K562 (cell line): ENCODE data around the gene PTK7. TPM values are rescaled to one million over a fixed set of nuclear protein-coding genes. Genes with fewer than 3 reads are reported as not detected.

ENCODE experiments used
- ATAC-seq: fragments of 200-7000 bp; cut with Tn5 transposase; 3 replicates; pipeline ENCODE4 v1.9.1; 2020; ENCODE audit warnings: moderate library complexity
- BruUV-seq: library from RNA; stranded (reverse); fragments of 400-500 nt; replicated peaks from 2 replicates; lab custom pipeline; 2021; lab: Mats Ljungman, UMichigan
- CTCF ChIA-PET: fragments of 300-600 bp; formaldehyde crosslinking; extraction: SDS; loops from one replicate; lab custom pipeline; 2021; ENCODE audit warnings: low intra/inter-chr PET ratio; lab: Yijun Ruan, JAX
- POLR2A ChIA-PET: fragments of 300-600, 350-650 bp; sonication (Branson Sonifier 250); formaldehyde crosslinking; extraction: SDS; loops from one replicate; lab custom pipeline; 2021; ENCODE audit warnings: antibody characterized with exemption, inconsistent platforms; lab: Yijun Ruan, JAX
- DNase-seq, 4 experiments: peaks; one replicate each; pipeline versions ENCODE4 v3.0.0 to v3.0.0-alpha.2; 2011 to 2018; ENCODE audit warnings: low spot score in 3 of 4, mixed read lengths in 3 of 4; ENCODE audit errors: extremely low read depth in 1 of 4
- FAIRE-seq: peaks from 2 replicates; lab custom pipeline; 2011; peaks lifted over from hg19 to GRCh38; lab: Jason Lieb, UNC
- H2AFZ ChIP-seq: 2 replicates; pipeline ENCODE4 v1.6.0; 2011; ENCODE audit warnings: low read depth, low read length, control low read depth, inconsistent platforms
- H3K27ac ChIP-seq: fragments of 200-600 bp; 3 replicates; pipeline ENCODE4 v1.8.0; 2011; ENCODE audit warnings: low read depth, mild to moderate bottlenecking, control low read depth, inconsistent platforms, low read length, moderate library complexity, mixed read lengths; ENCODE audit errors: extremely low read depth
- H3K27me3 ChIP-seq, 2 experiments: fragments of 300-600 bp in 1 of 2; 2 replicates in 1 of 2; 3 replicates in 1 of 2; pipeline versions ENCODE4 v1.6.0 to v1.8.0; 2011; ENCODE audit warnings: inconsistent platforms in 2 of 2, low read length in 2 of 2, mild to moderate bottlenecking in 1 of 2, mixed read lengths in 1 of 2, moderate library complexity in 1 of 2; ENCODE audit not compliant: control insufficient read depth in 2 of 2, insufficient read depth in 2 of 2
- H3K36me3 ChIP-seq: fragments of 300-600 bp; 3 replicates; pipeline ENCODE4 v1.8.0; 2011; ENCODE audit warnings: mild to moderate bottlenecking, low read length, inconsistent platforms; ENCODE audit not compliant: control insufficient read depth, insufficient read depth
- H3K4me1 ChIP-seq, 2 experiments: fragments of 200-600 bp in 1 of 2; replicated peaks in 1 of 2; 2 replicates in 1 of 2; 3 replicates in 1 of 2; pipeline versions ENCODE4 v1.5.1 to v1.8.0; 2011; ENCODE audit warnings: inconsistent platforms in 2 of 2, low read length in 2 of 2, mild to moderate bottlenecking in 1 of 2, mixed read lengths in 1 of 2, moderate library complexity in 1 of 2; ENCODE audit not compliant: control insufficient read depth in 2 of 2, insufficient read depth in 2 of 2
- H3K4me2 ChIP-seq: 2 replicates; pipeline ENCODE4 v1.6.1; 2011; ENCODE audit warnings: low read length, control low read depth, inconsistent platforms, mixed read lengths; ENCODE audit not compliant: insufficient read depth
- H3K4me3 ChIP-seq: fragments of 200-600 bp; sonication (generic), shearing (Covaris generic); 2 replicates; pipeline ENCODE4 v1.5.1; 2016; ENCODE audit warnings: control low read depth, inconsistent platforms
- H3K79me2 ChIP-seq: fragments of 200-600 bp; 3 replicates; pipeline ENCODE4 v1.8.0; 2011; ENCODE audit warnings: low read length, inconsistent platforms; ENCODE audit not compliant: control insufficient read depth, insufficient read depth
- H3K9ac ChIP-seq, 2 experiments: 2 replicates each; pipeline versions ENCODE4 v1.6.0 to v1.6.1; 2011; ENCODE audit warnings: low read depth in 2 of 2, low read length in 2 of 2, control low read depth in 1 of 2, inconsistent platforms in 1 of 2, mild to moderate bottlenecking in 1 of 2, mixed read lengths in 1 of 2; ENCODE audit not compliant: insufficient read depth in 1 of 2
- H3K9me1 ChIP-seq: one replicate; pipeline ENCODE4 v1.6.0; 2011; ENCODE audit warnings: inconsistent platforms, mild to moderate bottlenecking, low read length, moderate library complexity; ENCODE audit not compliant: control insufficient read depth, insufficient read depth
- H3K9me3 ChIP-seq: replicated peaks from 2 replicates; pipeline ENCODE4 v1.5.1; 2011; ENCODE audit warnings: low read depth, low read length, inconsistent platforms; ENCODE audit not compliant: control insufficient read depth, insufficient read depth
- H4K20me1 ChIP-seq: replicated peaks from 2 replicates; pipeline ENCODE4 v1.6.1; 2011; ENCODE audit warnings: low read length, inconsistent platforms, mixed read lengths; ENCODE audit not compliant: control insufficient read depth, insufficient read depth
- ASH1L ChIP-seq: fragments of 450-650 bp; IDR thresholded peaks from 2 replicates; pipeline ENCODE4 v1.6.1; 2018; ENCODE audit warnings: borderline replicate concordance, mild to moderate bottlenecking, low read depth; ENCODE audit not compliant: partially characterized antibody
- COPS2 ChIP-seq: fragments of 450-650 bp; conservative IDR thresholded peaks from 2 replicates; pipeline ENCODE4 v1.6.1; 2016; ENCODE audit warnings: mild to moderate bottlenecking, moderate library complexity
- HDAC6 ChIP-seq: IDR thresholded peaks from 2 replicates; pipeline ENCODE4 v1.6.1; 2012; ENCODE audit warnings: low read depth, mild to moderate bottlenecking, control low read depth, inconsistent platforms, low read length, moderate library complexity
- KDM1A ChIP-seq, 2 experiments: fragments of 450-650 bp; IDR thresholded peaks; 2 replicates each; pipeline ENCODE4 v1.6.1; 2016; ENCODE audit warnings: mild to moderate bottlenecking in 2 of 2
- MTA2 ChIP-seq: fragments of 450-650 bp; IDR thresholded peaks from 2 replicates; pipeline ENCODE4 v1.6.1; 2016; ENCODE audit warnings: low read depth
- SIN3A ChIP-seq, 2 experiments: fragments of 150-350 bp in 1 of 2; IDR thresholded peaks; 2 replicates each; pipeline ENCODE4 v1.6.1; 2011 to 2016; ENCODE audit warnings: borderline replicate concordance in 2 of 2, low read depth in 2 of 2, low read length in 2 of 2, mild to moderate bottlenecking in 2 of 2, moderate library complexity in 2 of 2; ENCODE audit not compliant: control insufficient read depth in 1 of 2
- TAF15 ChIP-seq: fragments of 200-400 bp; formaldehyde crosslinking; IDR thresholded peaks from 2 replicates; pipeline ENCODE4 v1.6.1; 2017; ENCODE audit warnings: mild to moderate bottlenecking, low read depth, low read length, moderate library complexity
- ZNF121 ChIP-seq: sonication (generic); formaldehyde crosslinking; conservative IDR thresholded peaks from 2 replicates; pipeline ENCODE4 v1.8.0; 2022; ENCODE audit warnings: missing genetic modification reagents
- WGBS: fragments of 100-300 bp; shearing (Covaris generic); methylation state at CpG from one replicate; pipeline ENCODE4 v1.1.6; 2016; ENCODE audit warnings: low coverage, mixed read lengths; ENCODE audit not compliant: insufficient coverage; ENCODE audit errors: missing lambda C conversion rate; 5-methylcytosine and 5-hydroxymethylcytosine counted together
- in situ Hi-C: fragments of 300-500 bp; cut with MboI; formaldehyde crosslinking; loops from 4 replicates; pipeline ENCODE4 v1.15.0; 2018; ENCODE audit warnings: inconsistent platforms, mixed read lengths
- intact Hi-C: fragments of 100-400 bp; cut with micrococcal nuclease; formaldehyde crosslinking; loops from 2 replicates; pipeline ENCODE4 v1.14.2; 2022
- polyA plus RNA-seq, 8 experiments: library from polyadenylated mRNA; depleted of rRNA in 4 of 8; stranded (reverse) in 5 of 8; unstranded in 3 of 8; fragments of >200 nt; fragmentation: Nextera tagmentation in 2 of 8; fragmentation: Illumina TruSeq in 1 of 8; extraction: Ambion mirVana in 2 of 8; extraction: Trizol in 1 of 8; gene quantifications; 2 replicates each; pipeline versions ENCODE4 v1.2.1 to v1.2.3, GENCODE V29; 2011 to 2014; ENCODE audit warnings: inconsistent platforms in 1 of 8, missing spikeins in 1 of 8
- total RNA-seq, 7 experiments: library from RNA; depleted of rRNA in 6 of 7; stranded (reverse); fragments of >200 nt in 6 of 7; fragmentation: Illumina TruSeq in 2 of 7; extraction: Trizol in 2 of 7; gene quantifications; 2 replicates each; pipeline versions ENCODE4 v1.2.1 to v1.2.3, GENCODE V29; 2011 to 2021; ENCODE audit warnings: low replicate concordance in 1 of 7
- TF ChIP-seq, protein P1 (sequence below): fragments of 450-650 bp; IDR thresholded peaks from 2 replicates; pipeline ENCODE4 v1.6.1; 2016; ENCODE audit warnings: mild to moderate bottlenecking

PTK7 gene
- total and polyA plus RNA-seq, 9 of the 15 experiments (the other 6 are each of a cell fraction or from before 2014, with no cell fraction given) = 0.20 to 6.8 (median 4.2) TPM

DNA sequence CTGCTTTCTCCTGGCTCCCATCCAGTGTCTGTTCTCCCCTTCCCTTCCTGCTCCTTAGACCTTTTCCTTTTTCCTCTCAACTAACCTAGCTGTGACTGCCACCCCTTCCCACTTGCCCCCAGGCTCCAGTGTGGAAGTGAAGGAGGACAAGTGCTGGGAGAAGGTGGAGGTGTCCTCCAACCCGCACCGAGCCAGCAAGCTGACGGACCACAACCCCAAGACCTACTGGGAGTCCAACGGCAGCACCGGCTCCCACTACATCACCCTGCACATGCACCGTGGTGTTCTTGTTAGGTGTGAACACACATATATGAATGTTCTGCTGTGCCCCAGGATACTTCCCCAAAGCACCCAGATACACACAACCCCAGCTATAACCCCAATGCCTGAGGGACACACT is 124.4 kb downstream of the PTK7 start (continued):
- TF ChIP-seq MTA2 = no peak

DNA sequence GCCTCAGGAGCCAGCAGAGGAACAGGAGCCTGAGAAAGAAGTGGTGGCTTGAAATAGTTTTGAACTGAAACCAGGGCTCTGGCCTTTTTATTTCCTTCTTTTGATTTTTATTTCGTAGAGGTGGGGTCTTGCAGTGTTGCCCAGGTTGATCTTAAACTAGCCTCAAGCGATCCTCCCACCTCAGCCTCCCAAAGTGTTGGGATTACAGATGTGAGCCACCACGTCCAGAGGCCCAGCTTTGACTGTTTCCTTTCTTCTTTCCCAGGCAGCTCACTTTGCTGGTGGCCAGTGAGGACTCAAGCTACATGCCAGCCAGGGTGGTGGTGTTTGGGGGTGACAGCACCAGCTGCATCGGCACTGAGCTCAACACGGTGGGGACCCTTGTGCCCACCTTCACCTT is 126.3 kb downstream of the PTK7 start:
- H3K4me2 ChIP-seq = no peak overlapping the region
- ATAC-seq = no peak
- CTCF ChIA-PET = no interaction called here
- intact Hi-C loops = no loop called here
- peak overlapping the region in 1 of 2 experiments; percentile 69; a peak in 1 of 4 replicates for H3K9ac ChIP-seq
- 0 out of 3 replicates have a peak, but pooled peaks cover 4% of the 10 kb centered on the region for H3K36me3 ChIP-seq
- in situ Hi-C loops = no loop called here
- no peak for FAIRE-seq
- no peaks in the 10 kb centered on the region for H3K9me3 ChIP-seq
- no TSS peak for BruUV-seq
- H3K9me1 ChIP-seq = no peaks in the 10 kb centered on the region
- no peak overlapping the region for H3K4me3 ChIP-seq
- no peak overlapping the region for H3K27ac ChIP-seq
- no peaks in the 10 kb centered on the region for H3K79me2 ChIP-seq
- no peak overlapping the region for H2AFZ ChIP-seq
- no peaks in the 10 kb centered on the region; the same call in 1 of the 2 replicates for H4K20me1 ChIP-seq
- no peaks in the 10 kb centered on the region for H3K27me3 ChIP-seq
- POLR2A ChIA-PET = interaction anchor here (0.6 to 3.8 kb wide), 6 partner anchors 10 to 275 kb away, joined by 3 to 15 read pairs (median 7); no protein-coding TSS in a partner anchor
- no peak for DNase-seq
- TF ChIP-seq TAF15 (no peak), HDAC6 (no peak), ZNF121 (CRISPR knock-in tag) (0 out of 2 replicates have a peak, but pooled peaks have one; percentile 12), KDM1A (IDR thresholded peaks at IDR 0.05) (no peak), SIN3A (IDR thresholded peaks at IDR 0.05; ENCODE audit: borderline replicate concordance in 2 of 2, control insufficient read depth in 1 of 2, low read depth in 2 of 2, low read length in 2 of 2) (no peak), ASH1L (no peak), COPS2 (no peak)
- TF ChIP-seq, protein P1, sequence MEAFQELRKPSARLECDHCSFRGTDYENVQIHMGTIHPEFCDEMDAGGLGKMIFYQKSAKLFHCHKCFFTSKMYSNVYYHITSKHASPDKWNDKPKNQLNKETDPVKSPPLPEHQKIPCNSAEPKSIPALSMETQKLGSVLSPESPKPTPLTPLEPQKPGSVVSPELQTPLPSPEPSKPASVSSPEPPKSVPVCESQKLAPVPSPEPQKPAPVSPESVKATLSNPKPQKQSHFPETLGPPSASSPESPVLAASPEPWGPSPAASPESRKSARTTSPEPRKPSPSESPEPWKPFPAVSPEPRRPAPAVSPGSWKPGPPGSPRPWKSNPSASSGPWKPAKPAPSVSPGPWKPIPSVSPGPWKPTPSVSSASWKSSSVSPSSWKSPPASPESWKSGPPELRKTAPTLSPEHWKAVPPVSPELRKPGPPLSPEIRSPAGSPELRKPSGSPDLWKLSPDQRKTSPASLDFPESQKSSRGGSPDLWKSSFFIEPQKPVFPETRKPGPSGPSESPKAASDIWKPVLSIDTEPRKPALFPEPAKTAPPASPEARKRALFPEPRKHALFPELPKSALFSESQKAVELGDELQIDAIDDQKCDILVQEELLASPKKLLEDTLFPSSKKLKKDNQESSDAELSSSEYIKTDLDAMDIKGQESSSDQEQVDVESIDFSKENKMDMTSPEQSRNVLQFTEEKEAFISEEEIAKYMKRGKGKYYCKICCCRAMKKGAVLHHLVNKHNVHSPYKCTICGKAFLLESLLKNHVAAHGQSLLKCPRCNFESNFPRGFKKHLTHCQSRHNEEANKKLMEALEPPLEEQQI = no peak
- H3K4me1 ChIP-seq = peaks cover 0 to 6% of the 10 kb centered on the region in 2 experiments; a peak in 2 of 5 replicates
- WGBS = 45% methylated on average over 5 of the region's 5 CpGs
